Brain pericyte (primary cell): ENCODE measurements around the gene PRKN.

Source experiments
- DNase-seq: peaks from one replicate; pipeline ENCODE4 v3.0.0-alpha.2; 2012; ENCODE audit warnings: low read depth, low spot score

Gene PRKN

DNA sequence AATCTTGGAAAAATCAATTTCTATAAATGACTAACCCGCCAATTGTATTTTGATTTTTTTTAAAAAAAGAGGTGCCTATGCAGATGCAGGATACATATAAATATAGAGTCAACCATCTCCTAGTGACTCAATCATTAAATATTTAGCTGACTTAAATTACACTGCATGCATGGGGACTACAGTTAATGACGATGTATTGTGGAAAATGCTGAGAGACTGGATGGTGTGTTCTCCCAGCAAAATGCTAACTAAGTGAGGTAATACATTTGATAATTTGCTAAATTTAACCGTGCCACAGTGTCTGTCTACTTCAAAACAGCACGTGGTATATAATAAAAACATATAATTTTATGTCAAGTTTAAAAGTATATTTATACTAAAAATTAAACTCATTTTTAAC lies 341.6 kb downstream of the PRKN start:
- DNase-seq = no peak

DNA sequence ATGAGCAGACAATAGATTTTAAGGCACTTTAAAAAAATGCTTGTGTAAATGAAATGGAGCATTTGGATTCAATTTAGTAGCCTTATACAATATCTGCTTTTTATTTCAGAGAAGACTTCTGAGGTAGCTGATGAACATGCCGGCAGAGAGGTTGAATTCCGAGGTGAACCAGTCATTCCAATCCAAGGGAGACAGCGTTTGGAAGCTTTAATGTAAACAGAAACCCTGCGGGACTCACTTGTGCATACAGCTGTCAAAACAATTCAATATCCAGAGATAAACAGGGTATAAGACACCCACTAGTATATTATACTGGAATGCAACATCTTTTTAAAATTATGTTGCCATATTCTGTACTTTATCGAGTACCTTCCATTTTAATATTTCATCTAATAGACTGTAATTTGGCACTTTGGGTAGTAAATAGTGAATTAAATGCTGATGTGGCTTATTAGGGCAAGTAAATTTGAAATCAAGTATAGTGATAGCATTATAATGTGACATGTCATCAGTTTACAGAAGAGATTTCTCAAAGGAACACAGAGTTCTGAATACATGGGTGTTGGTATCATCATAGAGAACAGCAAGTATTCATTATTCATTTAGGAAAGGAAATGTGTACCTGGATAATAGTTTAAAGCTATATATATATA lies 347.7 kb downstream of the PRKN start:
- peak; percentile 90 for DNase-seq

DNA sequence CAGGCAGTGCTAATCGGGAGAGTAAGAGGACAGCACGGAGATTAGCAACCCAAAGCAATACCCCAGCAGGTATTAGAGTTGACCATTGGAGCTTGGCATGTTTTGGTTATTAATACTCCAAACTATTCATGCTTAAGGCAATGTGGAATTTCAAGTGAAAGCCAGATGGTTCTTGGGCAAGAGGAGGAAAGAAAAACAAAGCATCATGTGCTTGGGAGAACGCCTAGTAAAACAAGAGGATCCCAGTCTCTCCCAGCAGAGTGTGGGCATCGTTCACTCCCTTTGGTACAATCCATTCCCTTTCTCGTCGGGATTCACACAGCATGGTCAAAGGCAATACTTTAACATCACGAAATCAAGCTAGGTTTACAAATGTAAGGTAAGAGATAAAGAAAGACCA lies 349.8 kb downstream of the PRKN start:
- DNase-seq = peak; percentile 77

DNA sequence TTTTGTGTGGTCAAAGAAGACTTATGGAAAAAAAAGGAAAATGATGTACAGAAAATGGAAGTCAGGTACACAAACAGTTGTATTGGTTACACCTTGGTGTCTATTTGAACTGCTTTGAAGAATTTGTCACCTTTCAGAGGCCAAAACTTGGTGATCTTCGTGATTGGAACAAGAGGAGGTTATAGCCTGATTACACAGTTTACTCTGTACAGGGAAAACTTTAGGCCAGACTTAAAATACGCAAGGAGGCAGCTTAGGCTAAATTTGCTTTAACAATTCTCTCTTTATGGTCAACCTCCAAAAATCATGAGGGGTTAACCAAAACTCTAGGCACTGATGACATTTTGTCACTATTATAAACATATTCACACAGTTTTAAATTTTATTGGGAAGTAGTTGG lies 353.7 kb downstream of the PRKN start:
- DNase-seq = no peak

DNA sequence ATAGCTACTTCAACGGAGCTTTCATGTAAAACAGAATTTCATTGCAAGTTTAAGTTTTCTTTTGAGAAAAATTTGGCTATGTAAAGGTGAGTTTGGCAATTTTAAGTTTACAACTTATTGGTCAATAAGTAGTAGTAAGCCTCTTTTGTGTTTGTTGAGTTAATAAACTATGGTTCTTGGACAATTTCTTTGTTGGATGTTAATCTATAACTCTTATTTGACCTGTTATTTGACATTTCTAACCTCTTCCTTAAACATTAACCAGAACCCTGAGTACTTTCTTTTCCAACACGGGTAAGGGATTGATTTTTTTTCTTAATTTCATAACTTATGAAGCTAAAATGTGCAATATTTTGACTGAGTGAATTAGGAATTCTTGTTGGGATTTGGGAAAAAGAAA lies 354.4 kb downstream of the PRKN start:
- no peak for DNase-seq

DNA sequence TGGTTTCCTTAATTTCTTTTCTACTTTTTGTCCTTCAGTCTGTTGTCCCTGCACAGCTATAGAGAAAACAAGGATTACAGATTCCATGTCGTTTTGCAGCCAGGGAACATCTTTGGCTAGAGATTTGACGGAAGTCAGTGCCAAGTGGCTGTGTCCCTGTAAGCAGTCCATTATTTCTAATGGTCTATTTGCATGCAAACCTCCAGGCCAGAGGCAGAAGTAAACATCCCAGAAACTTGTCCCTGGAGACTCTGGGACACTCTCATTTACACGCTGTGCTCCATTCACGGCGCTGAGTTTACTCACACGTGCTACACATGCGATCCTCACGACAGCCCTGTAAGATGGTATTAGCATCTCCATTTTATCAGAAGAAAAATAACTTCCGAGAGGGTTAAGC lies 355.5 kb downstream of the PRKN start:
- DNase-seq = no peak

DNA sequence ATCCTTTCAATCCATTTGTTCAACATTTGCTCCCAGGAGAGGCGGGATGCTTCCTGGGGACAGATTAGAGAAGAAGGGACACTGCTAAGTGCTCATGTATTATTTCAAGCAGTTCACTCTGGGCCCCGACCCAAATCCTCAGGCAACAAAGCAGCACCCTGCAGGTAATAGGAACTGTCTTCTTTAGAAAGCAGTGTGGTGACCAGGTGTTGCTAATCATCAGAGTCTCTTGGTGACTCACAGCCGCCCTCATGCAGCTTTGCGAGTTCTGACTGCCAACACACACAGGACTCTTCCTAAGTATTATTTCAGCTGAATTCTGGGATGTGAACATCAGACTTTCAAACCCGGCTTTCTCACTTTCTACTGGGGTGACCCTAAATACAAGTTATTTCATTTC lies 356.4 kb downstream of the PRKN start:
- no peak for DNase-seq

DNA sequence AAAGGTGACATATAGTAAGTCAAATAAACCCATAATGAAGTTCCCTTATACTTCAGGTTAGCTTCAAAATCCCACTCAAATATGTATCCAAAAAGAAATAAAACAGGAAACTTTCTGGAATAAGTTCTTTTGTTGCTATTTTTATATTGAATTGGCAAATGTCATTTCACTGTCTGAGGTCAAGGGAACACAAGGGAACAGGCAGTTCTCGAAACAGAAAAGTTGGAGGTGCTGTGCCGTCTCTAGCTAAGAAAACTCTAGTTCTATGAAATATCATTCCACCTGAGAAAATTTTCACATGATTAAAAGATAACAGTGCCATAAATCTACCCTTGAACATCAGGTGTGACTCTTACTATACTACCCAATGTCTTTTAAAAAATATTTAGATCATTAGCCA lies 358.5 kb downstream of the PRKN start:
- DNase-seq = no peak

DNA sequence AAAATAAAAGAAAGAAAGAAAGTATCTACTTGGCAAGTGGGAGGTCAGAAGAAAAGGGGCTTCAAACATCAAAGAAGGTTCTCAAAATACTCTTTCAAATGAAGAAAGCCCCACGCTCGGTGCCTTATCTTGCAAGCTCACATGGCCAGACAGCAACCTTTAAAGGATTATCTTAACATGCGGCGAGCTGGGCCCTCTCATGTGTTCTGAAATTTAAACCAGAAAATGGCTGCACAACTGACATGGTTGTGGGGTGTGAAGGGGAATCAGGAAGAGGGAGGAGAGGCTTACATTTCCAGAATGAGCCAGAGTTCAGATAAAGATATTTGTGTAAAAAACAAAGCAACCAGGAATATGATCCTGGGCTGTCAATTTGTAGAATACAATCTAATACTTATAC lies 363.1 kb downstream of the PRKN start:
- no peak for DNase-seq

DNA sequence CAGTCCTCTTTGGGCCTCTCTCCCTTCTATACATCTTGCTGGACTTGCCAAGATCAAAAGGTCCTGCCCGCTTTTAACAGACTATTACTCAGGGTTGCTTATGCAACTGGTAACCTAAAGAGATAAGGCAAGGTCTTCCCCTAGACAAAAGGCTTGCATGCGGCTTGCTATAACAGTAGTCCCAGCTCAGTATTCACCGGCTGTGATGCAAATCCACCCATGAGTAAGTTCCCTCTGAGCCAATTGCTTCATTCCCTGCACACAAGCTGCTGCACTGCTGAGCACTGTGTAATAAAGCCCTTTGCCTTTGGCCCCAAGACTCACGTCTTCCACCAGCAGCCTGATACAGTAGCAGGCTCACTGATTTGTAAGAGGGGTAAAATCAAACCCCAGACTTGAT lies 363.8 kb downstream of the PRKN start:
- DNase-seq = no peak

DNA sequence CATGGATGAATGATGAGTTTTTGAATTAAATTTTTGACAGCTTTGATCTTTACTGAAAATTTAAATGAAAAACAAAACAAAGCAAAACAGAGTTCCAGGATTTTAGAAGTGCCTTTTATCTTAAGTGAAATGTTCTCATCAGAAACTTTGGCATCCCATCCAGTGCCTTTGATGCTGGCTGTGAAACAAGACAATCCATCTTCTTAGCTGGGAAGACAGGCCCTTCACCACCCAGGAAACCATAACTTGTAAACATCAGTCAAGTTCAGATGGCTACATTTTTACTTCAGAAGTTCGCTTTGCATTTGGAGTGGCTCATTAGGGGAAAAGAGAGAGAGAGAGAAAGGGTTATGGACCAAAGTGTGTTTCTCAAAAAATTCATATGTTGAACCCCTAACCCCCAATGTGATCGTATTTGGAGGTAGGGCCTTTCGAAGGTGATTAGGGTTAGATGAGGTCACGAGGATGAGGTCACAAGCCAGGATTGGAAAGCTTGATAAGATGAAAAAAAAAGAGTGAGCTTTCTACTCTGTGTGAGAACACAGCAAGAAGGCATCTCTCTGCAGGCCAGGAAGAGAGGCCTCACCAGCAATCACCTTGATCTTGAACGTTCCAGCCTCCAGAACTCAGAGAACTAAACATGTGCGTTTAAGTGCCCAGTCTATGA lies 366.5 kb downstream of the PRKN start:
- DNase-seq = no peak

DNA sequence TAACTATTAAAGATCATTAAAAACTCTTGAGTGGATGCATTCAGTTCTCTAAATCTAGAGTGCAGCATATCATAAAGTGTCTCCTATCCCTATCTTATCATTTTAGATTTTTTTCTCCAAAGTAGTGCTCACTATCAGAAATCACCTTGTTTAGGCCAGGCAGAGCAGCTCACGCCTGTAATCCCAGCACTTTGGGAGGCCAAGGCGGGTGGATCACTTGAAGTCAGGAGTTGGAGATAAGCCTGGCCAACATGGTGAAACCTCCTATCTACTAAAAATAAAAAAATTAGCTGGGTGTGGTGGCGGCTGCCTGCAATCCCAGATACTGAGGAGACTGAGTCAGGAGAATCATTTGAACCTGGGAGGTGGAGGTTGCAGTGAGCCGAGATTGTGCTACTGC lies 368.9 kb downstream of the PRKN start:
- DNase-seq = no peak

DNA sequence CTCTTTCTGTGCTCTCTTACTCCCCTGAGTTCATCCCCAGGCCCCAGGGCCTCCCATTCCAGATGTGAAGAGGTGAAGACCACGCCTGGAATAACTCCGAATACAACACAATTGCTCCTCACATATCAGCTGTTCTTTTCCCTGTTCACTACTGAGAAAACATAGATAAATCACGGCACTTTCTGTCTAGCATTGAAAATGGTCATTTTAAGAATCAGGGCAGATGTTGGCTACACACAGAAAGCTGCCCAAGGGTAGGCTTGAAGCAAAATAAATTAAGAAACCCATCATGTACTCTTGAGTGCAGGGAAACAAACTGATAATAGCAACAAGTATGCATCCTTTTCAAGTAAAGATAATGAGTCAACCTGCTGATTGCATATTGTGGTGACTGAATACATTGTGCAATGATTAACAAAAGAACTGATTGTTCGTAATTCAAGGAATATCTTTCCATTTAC lies 382.5 kb downstream of the PRKN start:
- DNase-seq = no peak

DNA sequence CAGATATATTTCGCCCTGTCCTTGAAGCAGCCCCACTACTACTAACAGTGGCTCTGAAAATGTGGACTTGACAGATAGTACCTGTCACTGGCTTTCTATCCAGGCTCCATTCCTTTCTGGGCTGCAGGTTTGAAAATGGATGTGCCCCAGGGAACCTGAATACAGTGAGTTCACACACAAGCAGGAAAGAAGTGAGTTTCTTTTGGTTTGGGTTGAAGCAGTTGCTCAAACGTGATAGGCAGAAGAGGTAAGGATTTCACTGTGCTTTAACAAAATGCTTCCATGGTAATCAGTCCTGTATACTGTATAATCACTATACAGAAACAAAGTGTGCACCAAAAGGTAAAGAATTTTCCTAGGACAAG lies 382.9 kb downstream of the PRKN start:
- no peak for DNase-seq

DNA sequence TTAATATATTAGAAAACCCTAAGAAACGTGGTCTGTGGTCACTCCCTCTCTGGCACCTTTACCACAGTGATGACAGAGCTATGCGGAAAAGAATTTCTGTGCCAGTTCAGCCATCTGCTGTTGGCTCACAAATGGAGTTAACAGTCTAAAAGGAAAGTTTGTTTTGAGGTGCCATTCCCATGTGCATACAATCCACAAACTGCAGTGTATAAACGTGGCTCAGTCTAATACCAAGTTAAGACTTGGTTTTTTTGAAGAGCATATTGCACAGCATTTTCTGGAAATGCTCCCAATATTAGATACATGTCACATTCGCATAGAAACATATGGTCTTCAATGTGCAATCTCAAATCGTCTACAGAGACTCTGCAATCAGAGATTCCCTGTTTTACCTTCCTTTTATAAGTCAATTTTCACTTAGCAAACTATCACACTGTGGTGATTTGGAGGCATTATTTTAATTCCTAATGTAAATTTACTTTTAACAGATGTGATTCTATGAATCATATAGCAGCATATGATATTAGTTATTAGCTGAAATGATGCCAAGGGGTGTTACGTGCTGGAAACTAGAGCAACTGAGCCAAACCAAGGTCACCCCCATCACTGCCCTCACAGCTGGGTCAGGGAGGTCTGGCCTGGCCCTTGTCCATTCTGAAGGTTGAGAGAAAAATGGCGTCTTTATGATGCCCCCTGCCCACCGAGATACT lies 383.5 kb downstream of the PRKN start:
- DNase-seq = no peak

DNA sequence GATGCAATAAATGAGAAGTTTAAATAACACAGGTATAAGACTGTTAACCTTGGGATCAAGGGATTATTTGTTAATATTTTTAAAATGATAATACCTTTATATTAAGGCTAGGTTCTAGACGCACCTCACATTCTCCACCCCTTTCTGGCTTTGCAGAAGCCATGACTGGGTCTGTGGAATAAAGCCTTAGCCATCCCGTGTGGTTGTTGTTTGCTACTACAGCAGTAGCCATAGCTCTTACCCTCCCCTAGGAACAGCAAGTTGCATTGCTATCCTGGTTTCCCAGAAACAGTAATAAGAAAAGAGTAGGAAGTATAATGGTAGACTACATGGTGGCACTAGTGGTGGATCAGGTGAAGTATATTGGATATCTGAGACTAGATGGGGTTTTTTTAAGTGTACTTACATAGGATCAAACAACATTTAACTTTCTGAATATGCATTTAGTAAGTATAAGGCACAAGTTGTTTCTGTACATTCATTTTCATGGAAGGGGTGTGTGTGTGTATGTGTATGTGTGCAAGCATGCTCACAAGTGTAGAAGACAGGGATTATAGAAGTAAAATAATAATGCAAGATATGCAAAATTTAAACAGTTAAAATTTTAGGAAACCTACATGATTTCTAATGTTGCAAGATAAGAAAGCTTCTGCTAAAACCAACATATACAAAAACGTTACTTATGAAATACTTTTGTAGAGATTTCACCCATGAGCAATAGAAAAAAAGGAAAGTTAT lies 384.2 kb downstream of the PRKN start:
- no peak for DNase-seq

DNA sequence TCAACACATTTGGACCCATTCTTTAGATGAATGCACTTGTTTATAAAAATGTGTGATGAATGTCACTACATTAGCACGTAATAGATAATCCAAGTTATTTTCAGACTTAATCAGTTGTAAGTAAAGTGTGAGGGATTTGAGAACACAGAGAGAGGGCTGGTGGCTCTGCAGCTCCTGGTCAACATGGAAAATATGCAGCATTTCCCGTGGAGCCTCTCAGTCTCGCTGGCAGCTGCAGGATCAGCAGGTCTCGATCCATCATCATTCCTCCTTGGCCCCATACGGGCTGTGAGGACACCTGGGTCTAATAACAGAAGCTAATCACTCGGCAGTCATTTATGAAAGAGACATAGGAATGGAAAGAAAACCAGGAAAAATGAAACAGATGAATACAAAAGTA lies 390.2 kb downstream of the PRKN start:
- DNase-seq = no peak

DNA sequence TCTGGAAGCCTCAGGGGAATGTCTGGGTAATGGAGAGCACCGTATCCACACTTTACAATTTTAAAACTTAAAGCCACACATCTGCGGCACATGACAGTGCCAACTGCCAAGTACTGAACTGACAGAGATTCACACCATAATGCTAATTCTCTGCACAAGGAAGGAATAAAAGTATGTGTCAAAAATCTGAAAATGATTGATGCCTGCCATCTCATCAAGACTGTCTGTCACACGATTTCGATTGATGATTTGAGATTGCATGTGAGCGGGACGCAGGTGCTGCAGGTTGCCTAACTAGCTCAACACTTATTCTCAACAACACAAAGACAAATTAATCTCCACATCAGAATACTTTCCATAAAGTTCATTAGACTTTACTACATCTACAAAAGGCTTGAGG lies 391.2 kb downstream of the PRKN start:
- no peak for DNase-seq

DNA sequence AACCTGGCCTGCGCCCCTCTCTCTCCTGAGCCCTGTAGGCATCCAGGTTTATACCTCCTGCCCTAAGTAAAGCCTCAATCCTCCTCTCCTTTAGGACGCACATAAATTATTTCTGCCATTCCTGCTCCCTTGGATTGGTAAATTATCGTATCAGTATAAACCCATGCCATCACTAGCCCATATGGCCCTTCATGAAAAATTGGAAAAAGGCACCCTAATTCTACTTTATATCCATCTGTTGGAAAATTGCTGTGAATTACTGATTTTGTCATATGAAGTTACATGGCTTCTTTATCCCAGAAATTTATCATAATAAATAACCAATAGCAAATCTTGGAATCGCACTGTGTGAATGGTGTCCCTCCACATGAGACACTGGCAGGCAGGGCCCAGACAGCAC lies 395.2 kb downstream of the PRKN start:
- no peak for DNase-seq

DNA sequence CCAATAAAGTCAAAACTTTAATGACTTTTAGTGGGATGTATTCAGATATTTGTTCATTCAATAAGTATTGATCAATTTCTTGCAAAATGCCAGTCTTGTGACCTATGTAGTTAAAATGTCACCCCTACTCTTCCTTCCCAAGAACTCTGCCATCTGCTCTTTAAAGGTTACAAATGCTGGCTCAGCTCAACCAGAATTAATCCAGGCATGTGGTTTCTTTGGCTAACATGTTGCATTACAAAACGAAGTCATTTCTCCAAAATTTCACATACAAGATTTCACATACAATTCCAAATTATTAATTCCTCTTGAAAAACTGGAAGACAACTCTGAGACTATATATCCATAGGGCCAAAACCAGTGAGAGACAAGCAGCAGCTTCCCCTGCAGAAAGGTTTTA lies 395.7 kb downstream of the PRKN start:
- no peak for DNase-seq

DNA sequence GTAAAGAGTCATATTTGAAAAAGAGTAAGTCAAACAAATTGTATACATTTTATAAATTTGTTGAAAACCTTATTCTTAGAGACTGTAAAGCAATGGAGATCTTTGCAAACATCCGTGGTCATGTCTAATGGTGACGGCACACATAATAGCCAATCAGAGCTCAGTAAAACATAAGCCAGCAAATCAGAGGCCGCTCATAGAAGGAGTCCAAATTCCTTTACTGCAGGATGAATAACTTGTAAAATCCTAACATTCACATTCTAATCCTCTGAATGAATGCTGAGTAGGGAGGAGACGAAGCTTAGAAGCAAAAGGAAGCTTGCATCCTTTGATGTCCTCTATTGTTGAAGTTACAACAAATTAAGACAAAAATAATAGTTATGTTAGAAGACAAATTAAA lies 401.7 kb downstream of the PRKN start:
- no peak for DNase-seq

DNA sequence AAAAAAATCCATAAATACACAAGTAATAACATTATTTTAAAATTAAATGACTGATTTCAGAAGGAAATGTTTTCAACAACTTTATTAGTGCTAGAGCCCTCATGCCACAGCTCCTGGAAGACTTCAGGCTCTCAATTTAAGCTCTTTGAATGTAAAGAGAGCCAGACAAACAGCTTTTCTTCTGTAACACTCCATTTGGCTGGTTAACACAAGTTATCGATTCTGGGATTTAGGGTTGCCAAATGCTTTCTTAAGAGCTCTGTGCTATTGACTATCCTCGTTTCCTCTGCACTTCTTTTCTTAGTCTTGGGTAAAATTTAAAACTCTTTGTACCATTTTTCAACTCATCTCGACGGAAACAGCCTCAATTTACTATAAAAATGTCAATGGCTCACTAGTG lies 402.5 kb downstream of the PRKN start:
- DNase-seq = no peak

DNA sequence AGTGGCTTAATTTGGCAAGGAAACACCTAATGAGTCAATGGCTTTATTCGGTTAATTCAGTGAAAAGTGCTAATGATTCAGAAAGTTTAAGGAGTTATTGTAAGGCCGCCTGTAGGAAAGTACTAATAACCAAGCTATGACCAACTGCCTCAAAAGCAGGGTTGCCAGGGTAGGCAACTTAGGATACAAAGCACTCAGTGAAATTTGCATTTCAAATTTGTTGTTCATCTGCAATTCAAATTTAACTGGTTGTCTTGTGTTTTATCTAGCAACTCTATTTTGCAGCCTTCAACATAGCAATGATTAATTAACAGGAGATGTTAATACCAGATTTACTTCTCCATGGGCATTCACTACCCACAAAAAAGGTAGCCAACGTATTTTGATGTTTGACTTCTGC lies 412.3 kb downstream of the PRKN start:
- no peak for DNase-seq
